GM23248 (cell line): Measurements from ENCODE around the gene HMG20A. TPM values are rescaled to one million over a fixed set of nuclear protein-coding genes. Genes with fewer than 3 reads are reported as not detected.

ENCODE experiments used
- DNase-seq: peaks from one replicate; pipeline ENCODE4 v3.0.0-alpha.2; 2015
- H2AFZ ChIP-seq: fragments of 200-600 bp; sonication (generic); 2 replicates; pipeline ENCODE4 v1.6.1; 2016; ENCODE audit warnings: antibody characterized with exemption
- H3F3A ChIP-seq: fragments of 200-600 bp; sonication (generic); 2 replicates; pipeline ENCODE4 v1.6.1; 2016; ENCODE audit warnings: mild to moderate bottlenecking, antibody characterized with exemption, mixed run types; ENCODE audit not compliant: insufficient read depth
- H3K27ac ChIP-seq: fragments of 200-600 bp; sonication (generic); 2 replicates; pipeline ENCODE4 v1.5.1; 2016; ENCODE audit warnings: mild to moderate bottlenecking
- H3K27me3 ChIP-seq: fragments of 200-600 bp; sonication (generic); replicated peaks from 2 replicates; pipeline ENCODE4 v1.6.1; 2016; ENCODE audit warnings: mild to moderate bottlenecking; ENCODE audit not compliant: insufficient read depth
- H3K36me3 ChIP-seq: fragments of 200-600 bp; sonication (generic); 2 replicates; pipeline ENCODE4 v1.6.1; 2016; ENCODE audit warnings: low read depth, mild to moderate bottlenecking
- H3K4me1 ChIP-seq: fragments of 200-600 bp; sonication (generic); 2 replicates; pipeline ENCODE4 v1.6.1; 2016; ENCODE audit warnings: mild to moderate bottlenecking; ENCODE audit not compliant: insufficient read depth
- H3K4me2 ChIP-seq: fragments of 200-600 bp; sonication (generic); one replicate; pipeline ENCODE4 v1.6.1; 2016; ENCODE audit warnings: mild to moderate bottlenecking; ENCODE audit not compliant: unreplicated experiment
- H3K4me3 ChIP-seq: fragments of 200-600 bp; sonication (generic); 2 replicates; pipeline ENCODE4 v1.5.1; 2016; ENCODE audit warnings: mild to moderate bottlenecking
- H3K79me2 ChIP-seq: fragments of 200-600 bp; sonication (generic); 2 replicates; pipeline ENCODE4 v1.6.1; 2016; ENCODE audit warnings: mild to moderate bottlenecking; ENCODE audit not compliant: insufficient read depth
- H3K9ac ChIP-seq: fragments of 200-600 bp; sonication (generic); 2 replicates; pipeline ENCODE4 v1.6.1; 2016; ENCODE audit warnings: mild to moderate bottlenecking
- H3K9me2 ChIP-seq: fragments of 200-600 bp; sonication (generic); 2 replicates; pipeline ENCODE4 v1.6.1; 2016; ENCODE audit warnings: mixed run types, mild to moderate bottlenecking, moderate library complexity; ENCODE audit not compliant: insufficient read depth
- H3K9me3 ChIP-seq: fragments of 200-600 bp; sonication (generic); one replicate; pipeline ENCODE4 v1.6.1; 2017; ENCODE audit warnings: low read depth
- H4K20me1 ChIP-seq: fragments of 200-600 bp; sonication (generic); 2 replicates; pipeline ENCODE4 v1.6.0; 2016; ENCODE audit not compliant: insufficient read depth
- EZH2 ChIP-seq: fragments of 200-600 bp; sonication (generic); IDR thresholded peaks from 2 replicates; pipeline ENCODE4 v1.6.1; 2018; ENCODE audit warnings: antibody characterized with exemption, mild to moderate bottlenecking; ENCODE audit not compliant: insufficient read depth, poor library complexity, severe bottlenecking
- EZH2phosphoT487 ChIP-seq: fragments of 200-600 bp; sonication (generic); IDR thresholded peaks from 2 replicates; pipeline ENCODE4 v1.6.1; 2018; ENCODE audit warnings: antibody characterized with exemption, moderate library complexity, mild to moderate bottlenecking, low read depth; ENCODE audit not compliant: insufficient read depth
- WGBS, 2 experiments: methylation state at CpG; one replicate each; pipeline ENCODE4 v1.1.6; 2015 to 2017; ENCODE audit warnings: low lambda C conversion rate in 2 of 2, low coverage in 1 of 2; ENCODE audit errors: missing lambda C conversion rate in 2 of 2; 5-methylcytosine and 5-hydroxymethylcytosine counted together
- in situ Hi-C: fragments of 300-500 bp; cut with MboI; formaldehyde crosslinking; loops from 2 replicates; pipeline ENCODE4 v1.15.0; 2020
- polyA plus RNA-seq: library from polyadenylated mRNA; unstranded; fragments of >200 nt; fragmentation: Nextera tagmentation; extraction: Ambion mirVana; gene quantifications from 2 replicates; pipeline ENCODE4 v1.2.1, GENCODE V29; 2016
- total RNA-seq: library from RNA; depleted of rRNA; stranded (reverse); fragments of >200 nt; shearing (Covaris generic); gene quantifications from 2 replicates; pipeline ENCODE4 v1.2.3, GENCODE V29; 2014; rRNA removed

The HMG20A gene
- total RNA-seq (17.8 and 25.1 TPM in 2 replicates), polyA plus RNA-seq (15.1 and 20.4 TPM in 2 replicates)

GRCh38 chr15:77420610-77421369, at the start of gene HMG20A:
Gene HMG20A (plus strand): TSS chr15:77420888. CDS start chr15:77458408, 37,520 bp downstream.
- H3K36me3 ChIP-seq, result no peaks in the 10 kb centered on the region
- TF ChIP-seq EZH2, result no peak
- no peak for TF ChIP-seq EZH2phosphoT487
- no peaks in the 10 kb centered on the region for H3K9me2 ChIP-seq
- peaks cover 12% of the 10 kb centered on the region; the same call in 1 of the 2 replicates for H4K20me1 ChIP-seq
- DNase-seq, result peak; percentile 86
- peak within 1 kb of the TSS; percentile 96 for H3K4me3 ChIP-seq
- no peaks in the 10 kb centered on the region for H3K27me3 ChIP-seq
- peak within 1 kb of the TSS; percentile 87 for H3K27ac ChIP-seq
- H3K4me2 ChIP-seq, result peak within 1 kb of the TSS; percentile 87
- in situ Hi-C loops, result no loop called here
- H3K4me1 ChIP-seq, result peaks cover 46% of the 10 kb centered on the region
- peak within 1 kb of the TSS; percentile 92 for H3K9ac ChIP-seq
- peak within 1 kb of the TSS; percentile 93 for H2AFZ ChIP-seq
- H3K79me2 ChIP-seq, result peaks cover 87% of the 10 kb centered on the region
- no peaks in the 10 kb centered on the region for H3K9me3 ChIP-seq
- peaks cover 26% of the 10 kb centered on the region for H3F3A ChIP-seq
- WGBS, 2 experiments, result 1 to 2% methylated on average over 22 to 25 of the region's 25 CpGs

- Histone ChIP-seq H3K27me3 (no peaks in the 10 kb centered on the region), H3K4me1 (no peaks in the 10 kb centered on the region), H3K27ac (no peak overlapping the region), H3K9me3 (no peaks in the 10 kb centered on the region), H4K20me1 (peaks cover 28% of the 10 kb centered on the region; the same call in 1 of the 2 replicates), H3K79me2 (peaks cover 100% of the 10 kb centered on the region), H3F3A (no peaks in the 10 kb centered on the region), H3K36me3 (no peaks in the 10 kb centered on the region), H3K9ac (no peak overlapping the region), H3K4me3 (no peak overlapping the region), H3K9me2 (no peaks in the 10 kb centered on the region), H3K4me2 (no peak overlapping the region), H2AFZ (no peak overlapping the region)
- 86 to 89% methylated on average over 5 of the region's 5 CpGs for WGBS, 2 experiments
- in situ Hi-C loops, result no loop called here
- TF ChIP-seq EZH2 (no peak), EZH2phosphoT487 (no peak)
- no peak for DNase-seq
Measured at GRCh38 chr15:77371850-77372563, 48.7 kb upstream of the HMG20A start.

GRCh38 chr15:77373441-77373840, 47.2 kb upstream of the HMG20A start:
- no peak for TF ChIP-seq EZH2phosphoT487
- no peak for TF ChIP-seq EZH2
- Histone ChIP-seq H3K9me2 (no peaks in the 10 kb centered on the region), H3F3A (no peaks in the 10 kb centered on the region), H3K4me3 (no peak overlapping the region), H3K9me3 (no peaks in the 10 kb centered on the region), H3K27me3 (no peaks in the 10 kb centered on the region), H3K27ac (no peak overlapping the region), H3K9ac (no peak overlapping the region), H3K36me3 (no peaks in the 10 kb centered on the region), H4K20me1 (peaks cover 20% of the 10 kb centered on the region; the same call in 1 of the 2 replicates), H3K4me1 (no peaks in the 10 kb centered on the region), H3K79me2 (peaks cover 100% of the 10 kb centered on the region), H2AFZ (no peak overlapping the region), H3K4me2 (no peak overlapping the region)
- whole genome bisulfite sequencing, 2 experiments, result 74 to 76% methylated on average over 4 of the region's 4 CpGs
- DNase-seq, result no peak
- in situ Hi-C loops, result no loop called here

- Histone ChIP-seq H3K27me3 (no peaks in the 10 kb centered on the region), H3K79me2 (peaks cover 100% of the 10 kb centered on the region), H4K20me1 (peaks cover 29% of the 10 kb centered on the region), H3K9ac (no peak overlapping the region), H3K4me2 (no peak overlapping the region), H3F3A (peaks cover 5% of the 10 kb centered on the region; the same call in 1 of the 2 replicates), H2AFZ (no peak overlapping the region), H3K27ac (no peak overlapping the region), H3K9me2 (no peaks in the 10 kb centered on the region), H3K36me3 (no peaks in the 10 kb centered on the region), H3K4me1 (no peaks in the 10 kb centered on the region), H3K4me3 (no peak overlapping the region), H3K9me3 (no peaks in the 10 kb centered on the region)
- WGBS, 2 experiments, result 98 to 100% methylated on average over 1 of the region's 1 CpG
- no peak for TF ChIP-seq EZH2
- in situ Hi-C loops, result no loop called here
- DNase-seq, result no peak
Measured at GRCh38 chr15:77375133-77375532, 45.6 kb upstream of the HMG20A start.
